Measurements from ENCODE around the gene SDF2L1.
A peak's percentile ranks its signal among the peaks of the same experiment; 100 is the strongest.

SDF2L1 gene

GRCh38 chr22:21623648-21623970, 18.5 kb upstream of the SDF2L1 start:
- no peak for DNase-seq (ENCODE audit: low spot score)
- Histone ChIP-seq H3K27ac (peak overlapping the region; percentile 29 to 36), H3K4me3 (no peak overlapping the region)
- TF ChIP-seq, protein P1, sequence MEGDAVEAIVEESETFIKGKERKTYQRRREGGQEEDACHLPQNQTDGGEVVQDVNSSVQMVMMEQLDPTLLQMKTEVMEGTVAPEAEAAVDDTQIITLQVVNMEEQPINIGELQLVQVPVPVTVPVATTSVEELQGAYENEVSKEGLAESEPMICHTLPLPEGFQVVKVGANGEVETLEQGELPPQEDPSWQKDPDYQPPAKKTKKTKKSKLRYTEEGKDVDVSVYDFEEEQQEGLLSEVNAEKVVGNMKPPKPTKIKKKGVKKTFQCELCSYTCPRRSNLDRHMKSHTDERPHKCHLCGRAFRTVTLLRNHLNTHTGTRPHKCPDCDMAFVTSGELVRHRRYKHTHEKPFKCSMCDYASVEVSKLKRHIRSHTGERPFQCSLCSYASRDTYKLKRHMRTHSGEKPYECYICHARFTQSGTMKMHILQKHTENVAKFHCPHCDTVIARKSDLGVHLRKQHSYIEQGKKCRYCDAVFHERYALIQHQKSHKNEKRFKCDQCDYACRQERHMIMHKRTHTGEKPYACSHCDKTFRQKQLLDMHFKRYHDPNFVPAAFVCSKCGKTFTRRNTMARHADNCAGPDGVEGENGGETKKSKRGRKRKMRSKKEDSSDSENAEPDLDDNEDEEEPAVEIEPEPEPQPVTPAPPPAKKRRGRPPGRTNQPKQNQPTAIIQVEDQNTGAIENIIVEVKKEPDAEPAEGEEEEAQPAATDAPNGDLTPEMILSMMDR (IDR thresholded peaks at IDR 0.05): no peak

DNA sequence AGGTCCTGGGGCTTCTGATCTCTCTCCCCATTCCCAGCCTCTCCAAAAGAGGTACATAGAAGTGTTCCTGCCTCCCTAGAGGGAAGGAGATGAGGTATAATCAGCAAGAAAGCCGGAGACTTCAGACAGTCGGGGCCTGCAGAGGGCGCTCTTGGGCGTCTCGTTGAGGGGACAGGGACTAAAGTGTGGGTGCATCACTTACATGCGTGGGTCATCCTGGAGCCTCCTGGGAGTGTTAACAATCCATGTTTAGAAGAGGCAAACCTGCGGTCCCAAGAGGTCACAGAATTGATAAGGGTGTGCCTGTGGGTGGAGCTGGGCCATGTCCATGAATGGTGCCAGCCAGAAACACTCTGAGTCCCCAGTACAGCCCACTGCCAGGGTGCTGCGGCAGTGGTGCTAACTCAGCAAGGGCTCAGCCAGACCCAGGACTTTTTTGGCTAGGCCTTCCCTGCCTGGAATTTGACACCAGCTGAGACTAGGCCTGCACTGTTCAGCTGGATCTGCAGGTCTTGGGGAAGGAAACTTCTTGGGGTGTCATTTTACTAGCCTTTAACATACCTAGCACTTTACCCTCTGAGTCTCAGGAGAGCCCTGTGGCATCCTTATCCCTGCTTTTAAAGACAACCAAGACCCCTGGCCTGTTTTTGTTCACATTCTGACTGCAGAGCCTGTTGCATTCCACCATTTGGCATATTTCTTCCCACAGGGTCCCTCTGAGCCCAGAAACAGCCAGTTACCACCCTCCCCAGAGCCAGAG, 17.8 kb upstream of the SDF2L1 start:
- TF ChIP-seq, protein P1 (IDR thresholded peaks at IDR 0.05): no peak
- no peak overlapping the region for H3K4me3 ChIP-seq
- H3K27ac ChIP-seq: peak overlapping the region in 1 of 2 donors; percentile 29
- DNase-seq (ENCODE audit: low spot score): no peak

GRCh38 chr22:21624880-21625791, 17.0 kb upstream of the SDF2L1 start:
- TF ChIP-seq, protein P1 (IDR thresholded peaks at IDR 0.05): no peak
- peak overlapping the region in 1 of 2 donors; percentile 29 for H3K27ac ChIP-seq
- no peak overlapping the region for H3K4me3 ChIP-seq
- no peak for DNase-seq (ENCODE audit: low spot score)

DNA sequence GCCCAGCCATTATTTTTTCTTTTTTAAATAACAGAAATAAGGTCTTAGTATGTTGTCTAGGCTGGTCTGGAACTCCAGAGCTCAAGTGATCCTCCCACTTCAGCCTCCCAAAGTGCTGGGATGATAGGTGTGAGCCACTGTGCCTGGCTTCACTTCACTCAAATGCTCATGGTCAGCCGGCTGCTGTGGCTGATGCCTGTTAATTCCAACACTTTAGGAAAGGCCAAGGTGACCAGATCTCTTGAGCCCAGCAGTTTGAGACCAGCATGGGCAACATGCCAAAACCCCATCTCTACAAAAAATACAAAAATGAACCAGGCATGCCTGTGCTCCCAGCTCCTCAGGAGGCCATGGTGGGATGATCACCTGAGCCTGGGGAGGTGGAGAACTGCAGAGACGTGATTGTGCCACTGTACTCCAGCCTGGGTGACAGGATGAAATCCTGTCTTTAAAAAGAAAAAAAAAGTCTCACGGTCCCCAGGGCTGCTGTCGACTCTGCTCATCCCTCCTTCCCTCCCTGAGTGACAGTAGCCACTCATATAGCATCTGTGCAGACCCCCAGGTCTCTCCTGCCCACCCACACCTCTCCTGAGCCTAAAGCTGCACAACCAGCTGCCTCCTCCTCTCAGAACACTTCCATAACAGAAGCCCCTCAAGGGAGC, 15.9 kb upstream of the SDF2L1 start:
- TF ChIP-seq, protein P1 (IDR thresholded peaks at IDR 0.05): no peak
- Histone ChIP-seq H3K27ac (no peak overlapping the region), H3K4me3 (no peak overlapping the region)
- no peak for DNase-seq (ENCODE audit: low spot score)

DNA sequence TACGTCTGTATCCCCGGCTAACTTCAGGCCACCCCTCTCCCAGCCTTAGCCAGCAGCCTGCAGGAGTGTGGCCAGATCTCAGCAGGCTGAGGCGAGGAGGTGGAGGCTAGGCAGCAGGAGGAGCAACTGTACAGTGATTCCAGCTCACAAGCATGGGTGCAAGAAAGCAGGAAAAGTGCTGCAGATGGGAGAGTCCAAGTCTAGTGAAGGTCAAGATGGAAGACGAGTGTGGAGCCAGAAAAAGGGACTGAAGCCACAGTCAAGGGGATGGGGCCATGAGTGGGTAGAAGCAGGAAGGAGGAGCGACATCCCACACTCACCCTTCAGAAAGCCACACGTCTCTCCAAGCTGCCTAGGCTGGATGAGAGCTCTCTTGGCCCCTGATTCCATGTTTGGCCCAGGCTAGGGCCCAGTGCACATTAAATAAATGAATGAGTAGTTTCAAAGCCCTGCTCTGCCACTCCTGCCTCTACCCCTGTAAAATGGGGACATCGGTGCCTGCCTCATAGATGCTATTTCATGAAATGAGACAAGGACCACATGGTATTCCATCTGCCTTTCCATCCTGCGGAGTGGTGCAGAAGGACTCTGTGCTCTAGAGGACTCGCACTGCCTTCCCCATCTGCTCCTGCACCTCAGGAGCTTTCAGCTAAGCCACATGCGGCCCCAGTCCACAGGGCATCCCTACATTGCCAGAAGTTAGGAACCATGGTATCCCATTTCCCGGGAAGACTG, 15.2 kb upstream of the SDF2L1 start:
- DNase-seq (ENCODE audit: low spot score): no peak
- no peak overlapping the region for H3K4me3 ChIP-seq
- TF ChIP-seq, protein P1 (IDR thresholded peaks at IDR 0.05): no peak
- no peak overlapping the region for H3K27ac ChIP-seq

- H3K27ac ChIP-seq: peak overlapping the region in 1 of 2 donors; percentile 88
- H3K4me3 ChIP-seq: peak overlapping the region; percentile 96
Observed at GRCh38 chr22:21628386-21629254, 13.5 kb upstream of the SDF2L1 start.

More at GRCh38 chr22:21628386-21629254, 13.5 kb upstream of the SDF2L1 start:
- no peak for DNase-seq (ENCODE audit: low spot score)
- TF ChIP-seq, protein P1 (IDR thresholded peaks at IDR 0.05): no peak

Data from coronary artery (tissue), 2 donors.